GM18498 (cell line): ENCODE measurements around the gene ATP4B.

Experiments used
- ATAC-seq: cut with Tn5 transposase; IDR thresholded peaks from one replicate; pipeline ENCODE4 v1.9.1; 2021; ENCODE audit warnings: mild to moderate bottlenecking, moderate library complexity; ENCODE audit not compliant: unreplicated experiment

The ATP4B gene

GRCh38 chr13:113656831-113657671, 947 bp downstream of the ATP4B start:
- no peak for ATAC-seq

- ATAC-seq = no peak
Measured at GRCh38 chr13:113656003-113656588, 1.9 kb downstream of the ATP4B start.

GRCh38 chr13:113655346-113656002, 2.5 kb downstream of the ATP4B start:
- ATAC-seq = no peak

- no peak for ATAC-seq
Measured at GRCh38 chr13:113654591-113655345, 3.2 kb downstream of the ATP4B start.

- ATAC-seq = no peak
Measured at GRCh38 chr13:113654175-113654560, 3.8 kb downstream of the ATP4B start.

- ATAC-seq = no peak
Measured at GRCh38 chr13:113653264-113654174, 4.5 kb downstream of the ATP4B start.

GRCh38 chr13:113652404-113653263, 5.4 kb downstream of the ATP4B start:
- ATAC-seq = no peak

- no peak for ATAC-seq
Measured at GRCh38 chr13:113651511-113652403, 6.2 kb downstream of the ATP4B start.

GRCh38 chr13:113650731-113651148, 7.3 kb downstream of the ATP4B start:
- no peak for ATAC-seq

GRCh38 chr13:113650275-113650674, 7.7 kb downstream of the ATP4B start:
- ATAC-seq = no peak

GRCh38 chr13:113649212-113649611, 8.8 kb downstream of the ATP4B start:
- no peak for ATAC-seq

- ATAC-seq = no peak
Measured at GRCh38 chr13:113648216-113648610, 9.8 kb downstream of the ATP4B start.

- ATAC-seq = no peak
Measured at GRCh38 chr13:113647351-113648215, 10.4 kb downstream of the ATP4B start.

- no peak for ATAC-seq
Measured at GRCh38 chr13:113646921-113647340, 11.1 kb downstream of the ATP4B start.

GRCh38 chr13:113646376-113646775, 11.6 kb downstream of the ATP4B start:
- ATAC-seq = no peak

- ATAC-seq = no peak
Measured at GRCh38 chr13:113645329-113645728, 12.7 kb downstream of the ATP4B start.

- no peak for ATAC-seq
Measured at GRCh38 chr13:113644800-113645199, 13.2 kb downstream of the ATP4B start.
